Activated CD4-positive, CD25-positive, alpha-beta regulatory T cell treated with anti-CD3 and anti-CD28 coated beads, Interleukin-2, amount 50 U/mL, for 72 hours (primary cell): ENCODE results near the gene MOB3B.

Experiments used
- DNase-seq: peaks from one replicate; pipeline ENCODE4 v3.0.0; 2021

MOB3B gene

GRCh38 chr9:27333241-27334052 lies 196.2 kb downstream of the MOB3B start:
- peak; percentile 51 for DNase-seq

GRCh38 chr9:27331393-27331792 lies 198.2 kb downstream of the MOB3B start:
- DNase-seq = no peak

- DNase-seq = no peak
These were observed 200.3 kb downstream of the MOB3B start for GRCh38 chr9:27329291-27329690.

- DNase-seq = no peak
These were observed 201.1 kb downstream of the MOB3B start for GRCh38 chr9:27328483-27328882.

GRCh38 chr9:27311184-27311583 lies 218.4 kb downstream of the MOB3B start:
- DNase-seq = no peak

GRCh38 chr9:27310582-27310981 lies 219.0 kb downstream of the MOB3B start:
- no peak for DNase-seq

- no peak for DNase-seq
These were observed 220.8 kb downstream of the MOB3B start for GRCh38 chr9:27308691-27309390.

- DNase-seq = no peak
These were observed 225.1 kb downstream of the MOB3B start for GRCh38 chr9:27304521-27304920.

GRCh38 chr9:27303219-27303618 lies 226.4 kb downstream of the MOB3B start:
- DNase-seq = no peak

GRCh38 chr9:27297050-27297449 lies 232.6 kb downstream of the MOB3B start, which contains the start of gene EQTN:
Gene EQTN, minus strand, starts transcription at chr9:27297150. Its CDS starts 95 bp downstream, at chr9:27297055.
- no peak for DNase-seq

- DNase-seq = no peak
These were observed 235.6 kb downstream of the MOB3B start for GRCh38 chr9:27293996-27294395.

GRCh38 chr9:27292659-27293405 lies 236.8 kb downstream of the MOB3B start:
- no peak for DNase-seq

GRCh38 chr9:27291292-27291691 lies 238.3 kb downstream of the MOB3B start:
- DNase-seq = no peak

- DNase-seq = no peak
These were observed 247.3 kb downstream of the MOB3B start for GRCh38 chr9:27282269-27282668.

- DNase-seq = no peak
These were observed 248.8 kb downstream of the MOB3B start for GRCh38 chr9:27280860-27281259.

GRCh38 chr9:27280249-27280648 lies 249.4 kb downstream of the MOB3B start:
- DNase-seq = no peak

- DNase-seq = no peak
These were observed 250.0 kb downstream of the MOB3B start for GRCh38 chr9:27279611-27280010.

GRCh38 chr9:27278374-27278773 lies 251.2 kb downstream of the MOB3B start:
- no peak for DNase-seq

GRCh38 chr9:27276193-27277030 lies 253.2 kb downstream of the MOB3B start:
- DNase-seq = no peak
